HG02852 (cell line): Measurements from ENCODE around the gene CYB561A3.
A peak's percentile ranks its signal among the peaks of the same experiment; 100 is the strongest.

ENCODE experiments used
- ATAC-seq: cut with Tn5 transposase; IDR thresholded peaks from one replicate; pipeline ENCODE4 v1.9.1; 2021; ENCODE audit warnings: mild to moderate bottlenecking, moderate library complexity; ENCODE audit not compliant: unreplicated experiment

Gene CYB561A3

GRCh38 chr11:61345954-61346843 is 15.5 kb downstream of the CYB561A3 start:
- no peak for ATAC-seq

GRCh38 chr11:61345170-61345610 is 16.5 kb downstream of the CYB561A3 start:
- ATAC-seq, result no peak

- no peak for ATAC-seq
Measured at GRCh38 chr11:61343792-61344745, 17.6 kb downstream of the CYB561A3 start.

- ATAC-seq, result no peak
Measured at GRCh38 chr11:61342207-61342803, 19.4 kb downstream of the CYB561A3 start.

- no peak for ATAC-seq
Measured at GRCh38 chr11:61341706-61342105, 20.0 kb downstream of the CYB561A3 start.

GRCh38 chr11:61340979-61341378 is 20.7 kb downstream of the CYB561A3 start:
- no peak for ATAC-seq

- no peak for ATAC-seq
Measured at GRCh38 chr11:61339490-61339878, 22.2 kb downstream of the CYB561A3 start.

GRCh38 chr11:61338783-61339489 is 22.7 kb downstream of the CYB561A3 start:
- ATAC-seq, result no peak

DNA sequence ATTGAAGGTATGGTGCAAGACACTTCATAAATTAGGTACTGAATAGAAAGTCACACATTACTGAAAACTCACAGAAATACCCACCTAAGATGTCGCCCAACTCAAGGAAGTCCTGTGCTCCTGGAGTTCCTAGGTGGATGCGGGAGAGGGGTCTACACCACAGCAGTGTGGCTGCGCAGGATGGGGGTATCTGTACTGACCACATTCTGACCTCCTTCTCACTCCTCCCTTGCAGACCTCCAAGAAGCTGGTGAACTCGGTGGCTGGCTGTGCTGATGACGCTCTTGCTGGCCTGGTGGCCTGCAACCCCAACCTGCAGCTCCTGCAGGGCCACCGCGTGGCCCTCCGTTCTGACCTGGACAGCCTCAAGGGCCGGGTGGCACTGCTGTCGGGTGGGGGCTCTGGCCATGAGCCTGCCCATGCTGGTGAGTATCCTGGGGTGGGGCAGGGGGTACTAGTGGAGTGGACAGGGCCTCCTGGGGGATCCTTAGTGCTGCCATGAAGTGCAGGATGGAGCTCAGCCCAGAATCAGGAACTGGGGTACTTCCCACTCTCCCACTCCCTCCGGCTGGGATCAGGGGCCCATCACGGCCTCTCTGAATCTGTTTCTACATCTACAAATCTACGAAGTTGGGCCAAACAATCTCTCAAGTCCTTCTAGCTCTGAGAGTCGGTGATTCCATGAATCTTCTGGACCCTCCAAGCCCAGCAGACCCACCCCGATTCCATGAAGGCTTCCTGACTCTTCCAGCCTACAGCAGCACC is 23.8 kb downstream of the CYB561A3 start:
- ATAC-seq, result no peak

- peak; percentile 53 for ATAC-seq
Measured at GRCh38 chr11:61336171-61336935, 25.3 kb downstream of the CYB561A3 start.

- ATAC-seq, result no peak
Measured at GRCh38 chr11:61335355-61335710, 26.3 kb downstream of the CYB561A3 start.

DNA sequence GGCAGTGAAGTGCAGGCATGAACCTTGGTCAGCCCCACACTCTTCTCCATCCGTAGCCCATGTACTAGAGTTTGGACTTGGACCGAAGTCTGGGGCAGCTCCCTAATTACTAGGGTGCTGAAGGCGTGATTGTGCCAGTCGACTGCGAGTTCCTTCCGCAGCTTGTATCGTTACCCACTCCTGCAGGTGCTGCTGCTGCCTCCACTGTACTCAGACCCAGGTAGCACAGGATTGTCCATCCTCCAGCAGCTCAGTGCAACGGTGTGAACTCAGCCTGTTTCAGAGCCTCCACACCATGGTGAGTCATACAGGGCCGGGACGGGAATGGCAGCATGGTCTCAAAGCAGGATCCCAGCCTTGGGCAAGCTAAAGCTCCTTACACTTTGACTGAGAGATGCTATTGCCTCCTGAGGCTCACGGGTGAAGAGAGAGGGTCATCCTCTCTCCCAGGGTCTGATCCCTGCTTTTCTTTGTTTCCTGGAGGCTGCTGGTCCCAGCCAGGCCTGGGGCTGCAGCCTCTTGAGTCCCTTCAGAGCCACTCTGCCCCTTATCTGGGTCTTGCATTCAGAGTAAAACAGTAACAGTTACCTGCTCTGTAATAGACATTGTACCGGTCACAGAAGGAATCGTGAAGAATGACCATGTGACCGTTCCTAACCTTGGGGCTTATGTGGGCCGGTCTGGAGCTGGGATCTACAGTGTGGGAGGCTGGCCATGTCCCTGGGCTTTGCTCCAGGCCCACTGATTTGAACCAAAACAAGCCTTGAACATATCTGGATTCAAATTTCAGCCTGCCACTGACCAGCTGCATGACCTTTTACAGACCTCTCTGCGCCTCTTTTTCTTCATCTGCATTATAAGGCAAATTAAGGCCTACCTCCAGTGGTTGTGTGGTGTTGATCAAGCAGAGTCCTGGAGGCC is 27.0 kb downstream of the CYB561A3 start:
- no peak for ATAC-seq

GRCh38 chr11:61333550-61334433 is 27.9 kb downstream of the CYB561A3 start:
- no peak for ATAC-seq

DNA sequence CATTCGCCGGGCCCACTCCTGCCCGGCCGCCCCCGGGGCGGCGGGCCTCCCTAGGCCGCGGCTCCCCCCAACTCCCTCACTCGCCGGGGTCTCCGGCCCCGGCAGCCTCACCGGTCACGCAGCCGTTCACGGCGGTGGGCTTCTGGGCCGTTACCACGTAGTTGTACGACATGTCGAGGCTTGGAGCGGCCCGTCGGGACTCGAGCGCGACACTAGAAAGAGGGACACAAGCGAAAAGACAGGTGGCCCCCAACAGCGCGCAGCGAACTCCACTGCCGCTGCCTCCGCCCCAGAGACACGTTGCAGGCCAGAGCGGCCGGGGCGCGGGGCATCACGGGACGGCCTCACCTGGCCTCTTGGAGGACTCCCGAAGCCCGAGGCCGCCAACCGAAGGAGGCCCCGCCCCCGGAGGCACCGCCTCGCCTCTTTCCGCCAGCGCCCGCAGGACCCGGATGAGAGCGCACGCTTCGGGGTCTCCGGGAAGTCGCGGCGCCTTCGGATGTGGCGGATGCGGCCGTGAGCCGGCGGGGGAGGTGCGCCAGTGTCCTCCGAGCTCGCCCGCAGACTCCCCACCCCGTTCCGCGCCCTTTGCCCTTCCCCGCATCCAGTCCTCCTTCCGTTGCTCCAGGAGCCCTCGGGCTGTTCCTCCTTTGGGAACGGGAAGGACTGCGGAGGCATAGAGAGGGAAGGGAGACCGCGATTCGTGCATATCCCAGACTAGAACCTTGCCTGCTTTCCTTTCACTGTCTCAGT is 28.7 kb downstream of the CYB561A3 start, which contains the start of the genes DDB1 and TKFC:
Gene DDB1 (minus strand): TSS at position 309 of the 753 bp plus-strand sequence. CDS start 137 bp downstream, at position 172.
Gene TKFC (plus strand): TSS at position 432 of the 753 bp plus-strand sequence. CDS start 1,501 bp downstream, outside the sequence.
- ATAC-seq, result peak; percentile 88

- ATAC-seq, result peak; percentile 3
Measured at GRCh38 chr11:61332281-61332796, 29.3 kb downstream of the CYB561A3 start.

GRCh38 chr11:61331651-61332050 is 30.0 kb downstream of the CYB561A3 start:
- no peak for ATAC-seq
